ENCODE data around the gene USP54. TPM values are rescaled to one million over a fixed set of nuclear protein-coding genes. Genes with fewer than 3 reads are reported as not detected.
A peak's percentile ranks its signal among the peaks of the same experiment; 100 is the strongest.

The USP54 gene
- total RNA-seq, 1 experiment from 2014 or later, result 17.5 TPM

- peak within 1 kb of the TSS; percentile 71 for H3K4me3 ChIP-seq
- no peaks in the 10 kb centered on the region for H3K27me3 ChIP-seq (replicated peaks)
- peak; percentile 90 to 93 for DNase-seq (ENCODE audit: low read depth in 1 of 2, low spot score in 2 of 2)
- H3K4me1 ChIP-seq (replicated peaks), result peaks cover 16% of the 10 kb centered on the region
- no peaks in the 10 kb centered on the region for H3K9me3 ChIP-seq (replicated peaks)
- H3K27ac ChIP-seq, result peak within 1 kb of the TSS; percentile 67
- peaks cover 19% of the 10 kb centered on the region for H3K36me3 ChIP-seq
Measured at GRCh38 chr10:73495884-73496674, 95.1 kb downstream of the USP54 start, which contains the start of gene PPP3CB. PPP3CB (minus strand) TSS chr10:73496024; CDS start chr10:73495889, 135 bp downstream.

DNA sequence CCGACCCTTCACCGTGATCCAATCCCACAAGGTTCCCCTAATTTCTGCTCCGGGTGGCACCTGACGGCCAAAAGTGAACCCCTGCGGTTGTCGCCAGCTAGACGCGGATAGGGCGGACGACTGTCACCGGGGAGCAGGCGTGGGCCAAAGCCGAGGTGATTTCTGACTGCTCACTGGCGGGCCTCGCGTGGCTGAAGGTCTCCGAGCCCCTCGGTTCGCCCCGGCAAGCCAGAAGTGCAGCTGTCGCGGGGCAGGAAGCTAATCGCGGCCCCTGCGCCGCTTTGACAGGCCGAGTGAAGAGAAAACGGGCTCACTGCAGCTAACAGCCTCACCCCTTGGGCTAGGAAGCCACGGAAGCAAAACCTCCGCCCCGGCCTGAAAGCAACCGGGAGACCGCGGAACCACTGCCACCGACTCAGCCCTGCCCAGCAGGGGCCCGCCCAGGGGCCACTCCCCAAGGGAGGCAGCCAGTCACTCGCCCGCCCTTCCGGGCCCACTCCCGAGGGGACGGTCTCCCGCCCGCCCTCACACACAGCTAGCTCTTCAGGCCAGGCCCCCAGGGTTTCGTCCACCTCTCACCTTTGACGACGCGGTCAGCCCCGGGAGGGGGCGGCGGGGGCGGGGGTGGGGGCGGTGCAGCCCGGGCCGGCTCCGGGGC, 95.8 kb downstream of the USP54 start:
- Histone ChIP-seq H3K27ac (peak overlapping the region; percentile 67), H3K36me3 (peaks cover 21% of the 10 kb centered on the region), H3K4me1 (replicated peaks) (peaks cover 16% of the 10 kb centered on the region), H3K9me3 (replicated peaks) (no peaks in the 10 kb centered on the region), H3K27me3 (replicated peaks) (no peaks in the 10 kb centered on the region), H3K4me3 (peak overlapping the region; percentile 71)
- DNase-seq (ENCODE audit: low read depth in 1 of 2, low spot score in 2 of 2), result peak; percentile 84 to 93

GRCh38 chr10:73494877-73495225, 96.3 kb downstream of the USP54 start:
- peak overlapping the region; percentile 71 for H3K4me3 ChIP-seq
- H3K27me3 ChIP-seq (replicated peaks), result no peaks in the 10 kb centered on the region
- DNase-seq (ENCODE audit: low read depth in 1 of 2, low spot score in 2 of 2), result no peak
- H3K9me3 ChIP-seq (replicated peaks), result no peaks in the 10 kb centered on the region
- H3K36me3 ChIP-seq, result peaks cover 18% of the 10 kb centered on the region
- no peak overlapping the region; the same call in 1 of the 2 replicates for H3K27ac ChIP-seq
- H3K4me1 ChIP-seq (replicated peaks), result peaks cover 16% of the 10 kb centered on the region

- no peak for DNase-seq (ENCODE audit: low read depth in 1 of 2, low spot score in 2 of 2)
- peaks cover 16% of the 10 kb centered on the region for H3K4me1 ChIP-seq (replicated peaks)
- H3K9me3 ChIP-seq (replicated peaks), result no peaks in the 10 kb centered on the region
- no peak overlapping the region for H3K4me3 ChIP-seq
- peak overlapping the region; percentile 14; the same call in 1 of the 2 replicates for H3K27ac ChIP-seq
- H3K27me3 ChIP-seq (replicated peaks), result no peaks in the 10 kb centered on the region
- H3K36me3 ChIP-seq, result peaks cover 15% of the 10 kb centered on the region
Measured at GRCh38 chr10:73494213-73494612, 96.9 kb downstream of the USP54 start.

DNA sequence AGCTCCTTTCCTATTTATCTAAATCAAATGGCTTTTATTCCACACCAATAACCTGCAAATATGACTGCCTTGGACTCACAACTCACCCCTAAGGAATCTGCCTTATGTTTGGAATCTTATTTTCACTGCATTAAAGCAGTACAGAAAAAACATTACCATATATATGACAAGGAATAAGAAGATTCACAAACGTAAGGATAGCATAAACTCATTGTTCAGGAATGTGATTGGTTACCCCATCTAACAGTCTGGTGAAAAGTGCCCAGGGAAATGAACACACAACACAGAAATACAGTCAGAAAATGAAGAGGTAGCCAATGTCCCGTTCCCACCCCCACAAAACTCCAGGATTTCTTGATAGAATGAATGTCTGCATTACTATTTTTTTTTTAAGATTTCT, 97.4 kb downstream of the USP54 start:
- Histone ChIP-seq H3K4me1 (replicated peaks) (peaks cover 16% of the 10 kb centered on the region), H3K36me3 (peaks cover 13% of the 10 kb centered on the region), H3K4me3 (no peak overlapping the region), H3K9me3 (replicated peaks) (no peaks in the 10 kb centered on the region), H3K27ac (peak overlapping the region; percentile 14; the same call in 1 of the 2 replicates), H3K27me3 (replicated peaks) (no peaks in the 10 kb centered on the region)
- no peak for DNase-seq (ENCODE audit: low read depth in 1 of 2, low spot score in 2 of 2)

DNA sequence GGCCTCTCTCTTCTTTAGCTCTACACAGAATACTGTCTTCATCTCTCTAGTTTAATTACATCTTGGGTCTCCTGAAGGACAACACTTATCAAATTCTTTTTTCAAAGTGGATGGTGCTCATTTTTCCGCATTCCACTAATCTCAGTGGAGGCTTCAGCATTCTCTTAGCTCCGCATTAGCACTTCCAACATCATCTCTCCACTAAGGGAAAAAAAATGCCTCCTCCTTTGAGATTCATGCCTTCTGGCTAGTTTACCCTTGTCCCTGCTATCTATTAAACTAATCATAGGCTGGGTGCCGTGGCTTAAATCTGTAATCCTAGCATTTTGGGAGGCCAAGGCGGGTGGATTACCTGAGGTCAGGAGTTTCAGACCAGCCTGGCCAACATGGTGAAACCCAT, 104.5 kb downstream of the USP54 start:
- Histone ChIP-seq H3K27me3 (replicated peaks) (no peaks in the 10 kb centered on the region), H3K36me3 (peaks cover 24% of the 10 kb centered on the region), H3K4me3 (no peak overlapping the region), H3K9me3 (replicated peaks) (no peaks in the 10 kb centered on the region), H3K4me1 (replicated peaks) (no peaks in the 10 kb centered on the region), H3K27ac (no peak overlapping the region)
- no peak for DNase-seq (ENCODE audit: low read depth in 1 of 2, low spot score in 2 of 2)

GRCh38 chr10:73485320-73485719, 105.8 kb downstream of the USP54 start:
- no peak for DNase-seq (ENCODE audit: low read depth in 1 of 2, low spot score in 2 of 2)
- H3K27me3 ChIP-seq (replicated peaks), result no peaks in the 10 kb centered on the region
- peaks cover 4% of the 10 kb centered on the region; the same call in 1 of the 2 replicates for H3K4me1 ChIP-seq (replicated peaks)
- H3K27ac ChIP-seq, result no peak overlapping the region
- H3K4me3 ChIP-seq, result no peak overlapping the region
- H3K36me3 ChIP-seq, result peaks cover 22% of the 10 kb centered on the region
- H3K9me3 ChIP-seq (replicated peaks), result no peaks in the 10 kb centered on the region

GRCh38 chr10:73480158-73480557, 111.0 kb downstream of the USP54 start:
- Histone ChIP-seq H3K27me3 (replicated peaks) (no peaks in the 10 kb centered on the region), H3K4me3 (no peak overlapping the region), H3K36me3 (peaks cover 47% of the 10 kb centered on the region), H3K27ac (no peak overlapping the region), H3K4me1 (replicated peaks) (peaks cover 4% of the 10 kb centered on the region; the same call in 1 of the 2 replicates), H3K9me3 (replicated peaks) (no peaks in the 10 kb centered on the region)
- peak in 1 of 2 experiments; percentile 27 for DNase-seq (ENCODE audit: low read depth in 1 of 2, low spot score in 2 of 2)

DNA sequence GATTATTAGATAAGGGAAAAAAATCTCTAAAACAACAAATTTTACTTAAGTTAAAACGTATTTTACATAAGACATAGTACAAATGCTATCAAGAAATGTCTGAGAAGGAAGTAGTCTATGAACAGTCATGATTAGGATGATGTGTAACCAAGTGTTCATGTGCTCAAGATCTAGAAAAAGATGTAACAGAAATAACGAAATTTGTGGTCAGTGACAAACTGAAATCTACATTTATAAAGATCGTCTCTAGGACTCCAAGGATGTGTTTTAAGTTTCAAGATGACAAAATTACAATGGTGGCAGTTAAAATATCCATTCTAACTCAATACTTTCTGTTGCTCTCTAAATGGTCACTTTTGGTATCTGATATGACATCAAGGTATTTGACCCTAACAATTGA, 112.5 kb downstream of the USP54 start:
- Histone ChIP-seq H3K27ac (no peak overlapping the region), H3K4me1 (replicated peaks) (peaks cover 4% of the 10 kb centered on the region; the same call in 1 of the 2 replicates), H3K9me3 (replicated peaks) (no peaks in the 10 kb centered on the region), H3K27me3 (replicated peaks) (no peaks in the 10 kb centered on the region), H3K36me3 (peaks cover 55% of the 10 kb centered on the region), H3K4me3 (no peak overlapping the region)
- no peak for DNase-seq (ENCODE audit: low read depth in 1 of 2, low spot score in 2 of 2)

DNA sequence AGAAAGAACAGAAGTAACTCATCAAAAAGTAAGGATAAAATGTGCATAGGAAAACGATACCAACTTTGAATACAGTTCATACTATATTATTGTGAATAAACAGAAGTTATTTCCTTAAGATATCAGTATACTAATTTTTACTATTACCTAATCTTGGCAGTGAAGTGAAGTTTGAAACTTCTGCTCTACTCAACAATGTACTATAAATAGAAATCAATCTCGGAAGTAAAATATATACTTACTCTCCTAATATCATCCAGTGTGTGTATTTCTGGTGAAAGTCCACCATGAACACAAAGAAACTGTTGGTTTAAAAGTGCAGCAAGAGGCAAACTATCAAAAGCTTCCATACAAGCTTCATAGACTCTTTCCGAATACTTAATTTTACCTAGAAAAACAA, 119.9 kb downstream of the USP54 start:
- Histone ChIP-seq H3K4me3 (no peak overlapping the region), H3K4me1 (replicated peaks) (no peaks in the 10 kb centered on the region), H3K27me3 (replicated peaks) (no peaks in the 10 kb centered on the region), H3K9me3 (replicated peaks) (no peaks in the 10 kb centered on the region), H3K36me3 (peaks cover 60% of the 10 kb centered on the region), H3K27ac (no peak overlapping the region)
- no peak for DNase-seq (ENCODE audit: low read depth in 1 of 2, low spot score in 2 of 2)

DNA sequence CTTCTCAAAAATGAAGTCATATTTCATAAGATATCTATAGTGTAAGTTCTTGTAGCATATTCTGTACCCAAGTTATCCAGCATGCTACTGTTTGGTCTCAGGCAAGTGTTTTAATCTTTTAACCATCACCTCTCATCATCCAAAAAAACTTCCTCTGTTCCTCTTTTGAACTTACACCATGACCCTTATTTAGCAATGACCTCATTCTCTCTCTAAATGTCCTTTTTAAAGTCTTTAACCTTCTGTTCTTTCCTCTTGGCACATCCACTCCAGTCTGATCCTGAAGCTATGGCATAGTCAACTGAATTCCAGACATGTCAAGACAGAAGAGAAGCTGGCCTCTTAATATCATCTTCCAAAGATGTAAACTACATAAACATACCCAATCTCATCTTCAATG, 121.6 kb downstream of the USP54 start:
- no peak overlapping the region for H3K27ac ChIP-seq
- DNase-seq (ENCODE audit: low read depth in 1 of 2, low spot score in 2 of 2), result no peak
- no peaks in the 10 kb centered on the region for H3K27me3 ChIP-seq (replicated peaks)
- H3K36me3 ChIP-seq, result peaks cover 55% of the 10 kb centered on the region
- no peak overlapping the region for H3K4me3 ChIP-seq
- H3K4me1 ChIP-seq (replicated peaks), result no peaks in the 10 kb centered on the region
- no peaks in the 10 kb centered on the region for H3K9me3 ChIP-seq (replicated peaks)

DNA sequence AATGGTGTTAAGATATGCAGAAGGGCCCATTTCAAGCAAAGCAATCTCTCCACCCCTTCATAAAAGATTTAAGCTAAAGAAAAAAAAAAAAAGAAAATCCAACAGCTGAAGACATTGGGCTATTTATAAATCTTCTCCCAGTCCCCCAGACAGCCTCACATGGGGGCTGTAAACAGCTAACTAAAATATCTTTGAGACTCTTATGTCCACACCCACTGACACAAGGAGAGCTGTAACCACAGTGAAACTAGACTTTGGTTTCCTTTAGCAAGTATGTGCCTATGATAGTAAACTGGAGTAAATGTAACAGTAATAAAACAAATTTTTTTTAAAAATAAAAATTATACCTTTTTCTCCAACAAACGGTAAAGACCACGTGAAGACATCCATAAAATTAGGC, 123.9 kb downstream of the USP54 start:
- Histone ChIP-seq H3K4me3 (no peak overlapping the region), H3K27me3 (replicated peaks) (no peaks in the 10 kb centered on the region), H3K4me1 (replicated peaks) (no peaks in the 10 kb centered on the region), H3K27ac (no peak overlapping the region), H3K36me3 (peaks cover 54% of the 10 kb centered on the region), H3K9me3 (replicated peaks) (no peaks in the 10 kb centered on the region)
- no peak for DNase-seq (ENCODE audit: low read depth in 1 of 2, low spot score in 2 of 2)

GRCh38 chr10:73465978-73466726, 125.0 kb downstream of the USP54 start:
- Histone ChIP-seq H3K27me3 (replicated peaks) (no peaks in the 10 kb centered on the region), H3K4me3 (no peak overlapping the region), H3K9me3 (replicated peaks) (no peaks in the 10 kb centered on the region), H3K4me1 (replicated peaks) (no peaks in the 10 kb centered on the region), H3K27ac (no peak overlapping the region), H3K36me3 (peaks cover 45% of the 10 kb centered on the region)
- DNase-seq (ENCODE audit: low read depth in 1 of 2, low spot score in 2 of 2), result no peak

- Histone ChIP-seq H3K27me3 (replicated peaks) (no peaks in the 10 kb centered on the region), H3K27ac (no peak overlapping the region), H3K36me3 (peaks cover 24% of the 10 kb centered on the region), H3K4me3 (no peak overlapping the region), H3K9me3 (replicated peaks) (no peaks in the 10 kb centered on the region), H3K4me1 (replicated peaks) (no peaks in the 10 kb centered on the region)
- no peak for DNase-seq (ENCODE audit: low read depth in 1 of 2, low spot score in 2 of 2)
Measured at GRCh38 chr10:73460897-73461296, 130.2 kb downstream of the USP54 start.
